Measurements from ENCODE around the gene TOP2B.

Gene TOP2B

DNA sequence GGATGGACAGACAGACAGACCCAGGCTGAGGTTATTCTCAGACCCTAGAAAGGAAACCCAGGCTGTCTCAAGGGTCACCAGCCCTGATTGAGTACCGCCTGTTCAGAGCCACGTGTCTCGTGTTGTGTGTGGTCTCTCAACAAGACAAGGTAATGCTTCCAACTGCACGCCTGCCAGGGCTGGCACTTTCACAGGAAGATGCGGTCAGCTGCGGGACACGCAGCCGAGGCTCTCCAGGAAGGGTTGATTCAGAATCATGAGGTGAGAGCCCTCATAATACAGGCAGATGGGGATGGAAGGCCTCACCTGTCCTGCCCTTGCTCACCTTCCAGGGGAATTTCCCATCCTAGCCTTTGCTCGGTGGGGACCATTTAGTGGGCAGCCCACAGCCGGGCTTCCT, 81.4 kb downstream of the TOP2B start:
- DNase-seq (ENCODE audit: low read depth) = no peak

DNA sequence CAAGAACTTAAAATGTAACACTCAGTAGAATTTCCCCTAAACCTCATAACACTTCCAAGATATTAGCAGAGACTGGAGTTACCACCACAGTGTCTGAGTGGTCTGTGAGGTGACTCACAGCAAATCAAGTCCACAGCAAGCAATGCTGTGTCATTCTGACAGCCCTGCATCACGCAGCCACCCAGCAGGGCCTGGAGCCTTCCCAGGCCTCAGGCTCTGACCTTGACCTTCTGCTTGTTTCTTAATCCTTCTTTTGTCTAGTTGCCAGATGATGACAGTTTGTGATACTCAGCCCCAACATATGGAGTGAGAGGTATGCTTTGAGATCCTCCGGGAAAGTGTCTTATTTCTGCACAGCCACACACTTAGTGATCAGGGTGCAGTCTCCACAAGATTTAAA, 82.5 kb downstream of the TOP2B start:
- no peak for DNase-seq (ENCODE audit: low read depth)

DNA sequence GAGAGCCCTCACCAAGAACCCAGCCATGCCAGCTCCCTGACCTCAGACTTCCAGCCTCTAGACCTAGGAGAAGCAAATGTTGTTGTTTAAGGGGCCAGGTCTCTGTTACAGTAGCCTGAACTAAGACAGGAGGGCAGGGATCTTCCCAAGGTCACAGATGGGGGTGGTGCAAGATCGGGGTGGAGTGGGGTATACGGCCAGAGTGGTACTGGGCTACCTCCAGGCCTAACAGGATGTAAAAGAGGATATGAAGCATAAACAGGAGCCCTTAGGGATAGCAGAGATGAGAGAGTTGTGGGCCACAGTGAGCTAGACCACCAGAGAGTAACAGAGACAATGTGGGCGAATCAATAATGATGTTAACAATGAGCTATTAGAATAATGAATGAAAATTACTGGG, 82.9 kb downstream of the TOP2B start:
- DNase-seq (ENCODE audit: low read depth) = no peak

DNA sequence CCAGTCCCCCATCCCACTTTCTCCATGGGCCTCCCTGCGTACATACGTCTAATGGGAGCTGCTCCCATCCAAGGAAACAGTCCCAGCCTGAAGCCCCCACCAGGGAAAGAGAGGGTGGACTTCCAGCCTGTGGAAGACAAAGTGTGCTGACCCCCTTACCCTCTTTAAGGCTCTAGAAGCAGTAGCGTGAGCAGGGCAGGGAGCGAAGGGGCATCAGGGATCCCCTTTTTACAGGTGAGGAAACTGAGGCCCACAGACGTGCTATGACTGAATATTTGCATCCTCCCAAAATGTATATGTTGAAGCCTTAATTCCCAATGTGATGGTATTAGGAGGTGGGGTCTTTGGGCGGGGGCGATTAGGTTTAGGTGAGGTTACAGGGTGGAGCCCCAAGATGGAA, 83.4 kb downstream of the TOP2B start:
- DNase-seq (ENCODE audit: low read depth) = no peak

DNA sequence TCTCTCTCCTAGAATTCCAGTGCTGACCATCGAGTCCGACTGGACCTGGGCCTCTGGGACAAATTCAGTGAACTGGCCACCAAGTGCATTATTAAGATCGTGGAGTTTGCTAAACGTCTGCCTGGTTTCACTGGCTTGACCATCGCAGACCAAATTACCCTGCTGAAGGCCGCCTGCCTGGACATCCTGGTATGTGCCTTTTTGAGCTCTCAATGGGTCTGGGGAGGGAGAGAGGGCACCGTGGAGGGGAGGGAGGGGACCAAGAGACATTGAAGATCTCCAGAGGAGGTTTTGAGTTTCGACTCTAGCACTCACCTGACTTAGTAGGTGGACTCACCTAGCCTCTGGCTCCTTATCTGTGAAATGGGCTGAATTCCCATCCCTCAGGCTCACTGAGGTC, 84.2 kb downstream of the TOP2B start:
- no peak for DNase-seq (ENCODE audit: low read depth)

DNA sequence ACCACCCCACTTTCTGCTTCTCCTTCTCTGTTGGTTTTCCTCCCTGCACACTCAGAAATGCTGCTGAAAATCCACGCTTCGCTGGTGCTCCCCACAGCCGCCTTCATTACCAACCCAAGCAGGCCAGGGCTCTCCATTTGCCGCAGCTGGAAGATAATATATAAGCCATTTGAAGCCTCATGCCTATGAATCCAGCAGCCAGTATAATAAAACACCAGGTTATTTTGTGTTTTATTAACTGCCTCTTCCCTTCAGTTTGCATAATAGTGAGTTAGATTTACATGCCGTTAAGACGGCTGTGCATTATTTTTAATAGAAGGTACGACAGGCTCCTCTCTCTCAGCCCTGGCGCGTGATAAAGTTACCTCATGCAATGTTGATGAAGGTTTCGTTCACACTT, 86.6 kb downstream of the TOP2B start:
- no peak for DNase-seq (ENCODE audit: low read depth)

DNA sequence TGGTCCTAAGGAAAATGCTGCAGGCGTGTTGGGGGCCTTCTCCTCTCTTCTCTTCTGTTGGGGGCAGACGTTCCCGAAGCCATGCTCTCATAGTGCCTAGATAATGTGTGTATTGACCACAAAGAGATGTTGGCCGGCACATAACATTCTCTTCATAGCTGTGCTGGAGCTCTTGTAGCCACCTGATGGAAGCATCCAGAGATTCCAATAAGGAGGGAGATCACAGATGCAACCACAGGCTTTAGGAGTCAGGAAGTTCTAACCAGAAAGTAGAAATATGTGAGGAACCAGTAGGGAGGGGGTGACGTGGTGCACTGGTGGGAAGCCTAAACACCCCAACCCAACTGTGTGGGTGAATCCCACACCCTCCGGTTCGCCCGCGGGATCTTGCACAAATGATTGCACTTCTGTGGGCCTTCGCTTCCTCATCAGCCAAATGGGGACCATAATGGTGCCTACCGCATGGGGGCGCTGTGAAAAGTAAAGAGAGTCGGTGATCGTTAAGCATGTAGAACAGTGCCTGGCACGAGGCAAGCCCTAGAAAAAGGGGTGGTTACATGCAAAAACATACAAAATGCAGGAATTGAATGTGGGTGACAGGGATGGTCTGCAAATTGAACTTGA, 87.8 kb downstream of the TOP2B start:
- DNase-seq (ENCODE audit: low read depth) = no peak

DNA sequence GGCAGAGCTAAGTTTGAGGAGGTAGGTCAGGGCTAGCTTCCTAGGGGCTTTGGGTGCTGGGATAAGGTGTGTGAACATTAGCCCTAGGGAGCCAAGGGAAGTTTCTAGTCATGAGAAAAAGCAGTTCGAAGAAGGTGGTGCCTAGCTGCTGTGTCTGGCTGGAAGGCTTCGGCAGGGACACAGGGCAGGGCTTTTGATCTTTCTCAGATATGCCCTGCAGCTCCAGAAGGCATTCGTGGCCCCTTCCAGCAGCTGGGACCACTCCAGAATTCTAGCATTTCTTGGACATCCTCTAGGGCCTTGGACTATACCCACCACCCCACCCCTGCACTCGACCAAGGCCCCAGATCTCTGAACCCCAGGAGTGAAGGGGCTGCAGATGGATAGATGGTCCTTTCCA, 88.6 kb downstream of the TOP2B start:
- DNase-seq (ENCODE audit: low read depth) = no peak

DNA sequence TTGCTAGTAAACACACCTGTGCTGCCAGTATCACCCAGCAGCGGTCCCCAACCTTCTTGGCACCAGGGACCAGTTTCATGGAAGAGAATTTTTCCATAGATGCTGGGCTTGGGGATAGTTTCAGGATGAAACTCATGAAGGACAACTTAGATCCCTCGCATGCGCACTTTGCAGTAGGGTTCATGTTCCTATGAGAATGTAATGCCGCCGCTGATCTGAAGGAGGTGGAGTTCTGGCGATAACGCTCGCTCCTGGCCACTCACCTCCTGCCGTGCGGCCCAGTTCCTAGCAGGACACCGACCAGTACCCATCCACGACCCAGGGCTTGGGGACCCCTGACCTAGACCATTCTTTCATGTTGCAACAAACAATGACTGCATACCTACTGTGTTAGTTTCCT, 89.7 kb downstream of the TOP2B start:
- no peak for DNase-seq (ENCODE audit: low read depth)

DNA sequence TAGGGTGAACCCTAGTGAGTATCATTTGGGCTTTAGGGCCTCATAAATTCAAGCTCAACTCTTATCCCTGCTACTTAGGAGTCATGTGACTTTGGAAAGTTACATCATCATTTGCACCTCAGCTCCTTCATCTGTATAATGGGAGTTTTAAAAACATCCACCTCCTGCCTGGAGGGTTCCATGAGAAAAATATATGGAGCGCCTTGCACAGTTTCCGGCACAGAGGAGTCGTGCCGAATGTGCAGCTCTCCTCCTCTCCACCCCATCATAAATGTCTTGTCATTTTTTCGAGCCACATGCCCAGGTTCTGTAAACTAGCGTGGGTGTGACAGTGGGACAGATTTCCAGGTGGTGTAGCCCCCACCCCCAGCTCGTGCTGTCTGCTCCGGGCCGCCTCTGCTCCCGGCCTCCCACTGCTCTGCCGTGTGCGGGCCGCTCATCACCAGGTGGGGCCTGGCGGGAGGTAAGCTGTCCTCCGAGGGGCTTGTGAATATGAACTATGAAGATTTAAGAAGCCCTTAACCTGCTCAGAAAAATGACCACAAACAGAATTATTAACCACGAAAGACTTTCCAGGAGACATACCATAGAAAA, 90.4 kb downstream of the TOP2B start:
- no peak for DNase-seq (ENCODE audit: low read depth)

DNA sequence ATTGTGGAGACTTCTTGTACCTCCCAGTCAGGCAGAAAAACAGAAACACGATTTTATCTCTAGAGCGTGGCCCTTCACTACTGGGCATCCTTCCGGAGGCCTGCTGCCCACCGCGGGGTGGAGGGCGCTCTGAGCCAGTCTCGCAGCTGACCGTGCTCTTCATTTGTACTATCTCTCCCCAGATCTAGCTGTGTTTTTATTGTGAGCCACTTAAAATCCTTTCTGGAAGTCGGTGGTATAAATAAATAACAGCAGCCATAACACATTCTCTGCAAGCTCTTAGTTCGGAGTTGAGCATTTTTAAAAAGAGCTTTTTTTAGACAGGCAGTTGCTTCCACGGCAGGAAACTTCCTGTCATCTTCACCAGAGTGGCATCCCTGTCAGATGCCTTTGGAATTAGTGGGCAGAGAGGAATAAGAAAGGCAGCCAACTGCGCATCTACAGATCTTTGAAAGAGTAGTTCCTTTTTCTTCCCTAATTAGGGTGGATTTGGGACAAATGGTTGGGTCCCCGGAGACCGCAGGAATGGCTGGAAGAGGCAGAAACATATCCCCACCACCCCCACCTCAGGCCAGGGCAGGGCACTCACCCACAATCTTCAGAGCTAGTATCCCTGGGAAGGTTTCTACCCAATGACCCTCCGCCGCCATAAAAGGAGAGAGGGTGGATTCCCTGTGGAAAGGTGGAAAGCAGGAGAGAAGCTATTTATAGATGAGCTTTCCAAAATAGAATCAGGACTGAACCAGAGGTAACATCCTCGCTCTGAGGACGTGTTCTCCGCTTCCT, 91.1 kb downstream of the TOP2B start:
- no peak for DNase-seq (ENCODE audit: low read depth)

DNA sequence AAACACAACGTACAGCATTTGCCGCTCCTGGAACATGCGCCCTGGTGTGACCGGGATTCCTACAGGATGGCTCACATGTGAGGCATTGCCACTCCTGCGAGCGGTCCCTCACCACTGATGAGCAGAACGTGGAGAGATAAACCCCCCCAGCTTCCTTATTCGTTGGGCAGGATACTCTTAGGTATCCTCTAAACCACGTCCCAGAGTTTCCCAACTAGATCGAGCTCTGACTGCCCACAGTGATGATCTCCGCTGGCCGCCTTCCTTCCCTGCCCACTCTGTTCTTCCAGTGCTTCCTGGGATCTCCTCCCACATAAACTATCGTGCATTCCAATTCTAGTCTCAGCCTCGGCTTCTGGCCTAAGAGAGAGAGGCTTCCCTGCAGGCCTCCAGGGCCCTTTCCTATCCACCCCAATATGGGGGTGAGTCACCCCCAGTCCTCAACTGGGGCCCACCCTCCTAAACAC, 91.8 kb downstream of the TOP2B start:
- no peak for DNase-seq (ENCODE audit: low read depth)

DNA sequence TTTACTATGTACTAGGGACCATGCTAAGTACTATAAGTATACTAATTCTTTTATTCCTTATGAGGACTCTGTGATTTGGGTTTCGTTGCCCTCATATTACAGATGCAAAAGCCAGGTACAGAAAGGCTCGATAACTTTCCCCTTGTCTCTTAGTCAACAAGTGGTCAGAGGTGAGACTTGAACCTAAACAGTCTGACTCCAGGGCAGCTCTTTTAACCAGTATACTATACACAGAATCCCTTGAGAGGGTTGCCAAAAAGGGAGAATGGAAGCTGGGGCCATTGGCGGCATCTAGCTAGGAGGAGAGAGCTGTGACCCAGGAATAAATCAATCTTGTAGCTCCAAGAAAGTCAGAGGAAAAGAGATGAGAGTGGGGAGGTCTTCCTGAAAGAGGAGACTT, 92.4 kb downstream of the TOP2B start:
- DNase-seq (ENCODE audit: low read depth) = no peak

DNA sequence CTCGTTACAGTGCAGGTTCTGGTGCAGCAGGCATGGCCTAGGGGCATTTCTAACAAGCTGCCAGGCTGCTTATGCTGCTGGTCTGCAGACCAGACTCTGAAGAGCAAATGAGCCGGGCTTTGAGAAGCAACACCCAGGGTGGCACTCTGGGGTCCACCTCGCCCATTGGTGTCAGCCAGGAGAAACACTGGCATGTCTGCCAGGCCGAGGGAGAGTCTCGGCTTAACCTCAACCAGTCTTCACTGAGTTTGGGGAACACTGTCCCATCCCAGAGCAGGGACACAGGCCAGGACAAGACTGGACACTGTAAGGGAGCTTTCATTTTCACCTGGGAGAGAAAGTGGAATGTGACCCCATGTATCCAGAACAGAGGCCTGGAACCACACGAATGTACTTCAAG, 93.4 kb downstream of the TOP2B start:
- no peak for DNase-seq (ENCODE audit: low read depth)

DNA sequence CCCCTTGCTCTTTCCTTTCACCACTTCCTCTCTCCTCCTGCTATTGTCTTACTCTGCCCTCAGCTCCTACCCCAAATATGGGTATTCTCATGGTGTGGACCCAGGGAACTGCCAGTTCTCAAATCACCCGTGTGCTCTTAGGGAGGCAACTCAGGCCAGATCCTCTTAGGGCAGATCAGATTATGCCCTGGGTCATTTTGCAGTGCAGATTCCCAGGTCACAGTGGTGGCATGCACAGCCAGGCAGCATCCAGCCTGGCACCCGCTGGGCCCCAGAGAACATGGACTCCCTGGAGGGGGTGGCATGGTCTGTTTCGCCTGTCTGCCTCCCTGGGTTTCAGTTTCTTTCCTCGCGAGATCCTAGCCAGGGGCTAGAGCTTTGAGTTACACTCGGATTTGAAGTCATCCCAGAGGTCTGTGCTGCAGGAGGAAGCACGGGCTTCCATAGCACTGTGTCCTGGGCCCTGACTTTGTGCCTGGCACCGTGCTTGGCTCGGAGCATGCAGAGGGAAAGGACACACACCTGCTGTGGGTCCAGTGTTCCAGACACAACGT, 96.1 kb downstream of the TOP2B start:
- DNase-seq (ENCODE audit: low read depth) = no peak

DNA sequence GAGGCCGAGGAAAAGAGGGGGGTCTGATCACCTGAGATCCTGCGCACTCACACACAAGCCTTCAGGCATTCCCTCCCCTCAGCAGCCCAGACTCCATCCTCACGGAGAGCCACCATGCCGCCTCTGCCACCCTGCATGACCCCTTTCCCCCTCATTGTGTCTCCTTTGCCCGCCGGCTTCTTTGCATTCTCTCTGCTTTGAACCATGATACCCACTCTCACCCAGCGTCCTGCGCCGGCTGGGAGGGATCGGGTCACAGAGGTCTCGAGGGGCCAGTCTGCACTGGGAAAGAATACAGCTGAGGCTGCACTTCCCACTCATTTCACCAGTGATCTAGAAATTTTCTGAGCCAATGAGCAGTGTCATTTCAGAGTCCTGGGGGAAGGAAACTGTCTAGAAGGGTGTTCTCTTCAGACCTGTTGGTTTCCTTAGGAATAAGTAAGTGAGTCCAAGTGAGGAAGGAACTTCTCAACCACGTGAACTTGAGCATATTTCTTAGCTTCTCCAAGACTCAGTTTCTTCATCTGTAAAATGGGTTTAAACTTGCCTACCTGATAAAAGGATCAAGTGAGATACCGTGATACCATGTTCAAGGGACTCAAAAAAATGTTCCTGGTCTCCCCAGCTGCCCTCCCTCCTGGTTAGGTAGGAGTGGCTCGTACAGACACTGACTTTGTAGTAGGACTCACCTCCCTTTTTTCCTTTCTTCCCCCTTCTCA, 96.7 kb downstream of the TOP2B start:
- DNase-seq (ENCODE audit: low read depth) = no peak

DNA sequence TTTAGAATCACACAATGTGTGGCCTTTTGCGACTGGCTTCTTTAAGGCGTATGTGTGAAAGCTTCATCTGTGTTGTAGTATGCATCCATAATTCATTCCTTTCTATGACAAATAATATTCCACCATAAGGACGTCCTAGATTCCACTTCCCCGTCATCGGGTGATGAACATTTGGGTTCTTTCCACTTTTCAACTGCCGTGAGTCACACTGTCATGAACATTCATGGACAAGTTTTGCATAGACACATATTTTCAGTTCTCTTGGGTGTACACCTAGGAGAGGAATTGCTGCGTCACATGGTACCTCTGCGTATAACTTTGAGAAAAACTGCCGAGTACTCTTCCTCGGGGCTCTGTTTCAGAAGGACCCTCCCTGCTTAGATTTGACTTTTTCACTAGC, 97.3 kb downstream of the TOP2B start:
- DNase-seq (ENCODE audit: low read depth) = no peak

DNA sequence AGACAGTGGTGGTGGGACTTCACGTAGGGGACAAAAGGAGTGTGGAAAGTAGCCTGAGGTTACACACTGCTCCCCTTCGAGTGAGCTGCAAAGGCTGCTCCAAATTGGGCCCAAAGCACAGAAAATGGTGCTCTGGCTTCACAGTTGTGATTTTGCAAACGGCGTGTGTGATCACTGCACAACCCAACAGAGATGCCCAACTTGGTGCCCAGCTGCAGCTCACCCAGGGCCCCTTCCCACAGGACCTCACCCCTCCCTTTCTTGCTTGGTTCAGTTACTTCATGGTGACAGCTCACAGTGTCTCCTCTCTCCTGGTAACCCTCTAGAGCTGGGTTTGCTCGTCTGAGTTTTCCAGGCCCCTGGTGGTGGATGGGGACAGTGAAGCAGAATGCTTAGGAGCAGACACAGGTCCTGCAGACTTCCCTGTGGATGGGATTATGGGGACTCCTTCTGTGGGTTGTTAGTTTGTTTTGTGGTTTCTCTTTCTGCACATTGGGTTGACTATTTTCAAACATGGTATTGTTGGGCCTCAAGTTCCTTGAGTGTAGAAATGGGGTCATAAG, 98.3 kb downstream of the TOP2B start:
- DNase-seq (ENCODE audit: low read depth) = no peak

DNA sequence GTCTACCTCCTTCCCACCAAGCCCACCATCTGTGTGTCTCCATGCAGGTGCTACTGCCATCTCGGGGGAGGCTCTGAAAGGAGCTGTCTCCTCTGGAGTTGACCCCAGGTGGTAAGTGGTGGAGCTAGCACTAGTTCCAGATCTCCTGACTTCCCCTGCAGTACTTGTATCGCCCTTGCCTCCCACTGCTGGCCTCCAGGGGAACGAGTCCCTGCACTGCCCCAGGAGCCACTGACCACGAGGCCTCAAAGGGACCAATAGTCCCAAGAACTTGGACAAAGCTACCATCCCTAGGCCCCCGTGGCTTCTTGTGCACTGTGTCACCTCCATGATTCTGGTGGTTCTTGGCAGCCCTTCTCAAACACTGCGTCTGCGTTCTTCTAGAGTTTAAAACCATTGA, 98.9 kb downstream of the TOP2B start:
- no peak for DNase-seq (ENCODE audit: low read depth)

DNA sequence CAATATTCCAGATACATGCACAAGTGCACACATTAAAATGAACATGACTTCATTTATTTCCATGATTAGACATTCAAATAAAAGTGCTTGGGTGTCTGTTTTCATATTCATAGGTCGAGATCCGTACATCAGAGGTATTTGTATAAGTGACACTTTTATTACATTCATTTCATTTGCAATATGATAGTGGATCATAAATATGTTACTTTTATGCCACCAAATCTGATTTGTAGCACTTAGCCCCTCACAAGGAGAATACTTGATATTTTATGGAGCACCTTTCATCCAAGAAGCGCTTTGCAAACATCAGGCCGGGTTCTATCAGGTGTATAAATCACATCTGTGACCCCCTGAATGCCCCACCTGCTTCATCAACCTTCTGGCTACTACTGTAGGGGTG, 100.6 kb downstream of the TOP2B start:
- no peak for DNase-seq (ENCODE audit: low read depth)

DNA sequence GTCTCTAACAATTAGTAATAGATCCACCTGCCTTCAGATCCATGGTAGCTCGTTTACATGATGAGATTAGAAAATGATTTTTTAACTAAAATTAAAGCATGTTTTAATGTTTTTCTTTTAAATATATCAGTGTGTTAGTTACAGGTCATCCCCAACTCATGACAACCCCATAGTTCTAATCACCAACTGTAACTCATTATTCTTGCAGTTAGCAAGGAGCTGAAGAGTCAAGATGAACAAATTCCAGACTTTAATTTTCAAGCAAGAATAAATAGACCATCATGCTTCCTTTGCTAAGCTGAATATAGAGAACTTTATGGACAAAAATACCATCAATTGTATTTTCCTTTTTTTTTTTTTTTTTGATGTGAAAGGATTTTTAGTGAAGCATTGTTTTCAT, 101.1 kb downstream of the TOP2B start:
- DNase-seq (ENCODE audit: low read depth) = no peak

DNA sequence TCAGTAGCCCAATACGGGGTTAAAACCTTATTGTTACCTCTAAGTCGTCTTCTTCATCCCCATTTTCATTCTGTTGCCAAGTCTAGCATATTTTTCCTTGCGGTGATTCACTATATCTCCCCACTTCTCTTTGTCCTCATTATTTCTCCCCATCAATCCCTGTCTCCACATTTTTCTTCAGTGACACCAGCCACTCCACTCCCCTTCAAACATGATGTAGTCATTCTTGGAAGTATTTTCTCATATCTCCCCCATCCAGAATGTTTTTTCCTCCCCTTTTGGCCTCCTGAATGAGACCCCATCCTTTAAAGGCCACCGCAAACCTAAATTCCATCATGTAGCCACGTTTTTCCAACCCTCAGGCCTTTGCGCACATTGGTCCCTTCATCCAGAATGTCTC, 105.9 kb downstream of the TOP2B start:
- no peak for DNase-seq (ENCODE audit: low read depth)
